ENCODE measurements around the gene CELF4. TPM values are rescaled to one million over a fixed set of nuclear protein-coding genes. Genes with fewer than 3 reads are reported as not detected.

Gene CELF4
- total RNA-seq, 1 experiment from 2014 or later, result 0.11 TPM

GRCh38 chr18:37414816-37415215 lies 150.8 kb downstream of the CELF4 start:
- no peak for TF ChIP-seq CTCF (IDR thresholded peaks at IDR 0.05; ENCODE audit: insufficient read depth in 1 of 2, low read depth in 1 of 2, low read length in 1 of 2, severe bottlenecking in 1 of 2, unreplicated experiment in 1 of 2)
- no peak for DNase-seq
- no TSS peak for BruUV-seq (replicated peaks)
- Mint-ChIP-seq H3K27ac (ENCODE audit: unreplicated experiment) (no peak overlapping the region), H3K27me3 (ENCODE audit: insufficient read depth, unreplicated experiment) (peaks cover 4% of the 10 kb centered on the region), H3K9me3 (ENCODE audit: unreplicated experiment) (no peaks in the 10 kb centered on the region), H3K4me1 (ENCODE audit: low read depth, unreplicated experiment) (no peaks in the 10 kb centered on the region), H3K36me3 (ENCODE audit: insufficient read depth, unreplicated experiment) (no peaks in the 10 kb centered on the region), H3K4me3 (ENCODE audit: unreplicated experiment) (no peak overlapping the region)
- Histone ChIP-seq H3K27me3 (replicated peaks; ENCODE audit: control insufficient read depth, insufficient read depth, low read length) (no peaks in the 10 kb centered on the region), H3K9me3 (no peaks in the 10 kb centered on the region), H3K36me3 (ENCODE audit: control insufficient read depth, insufficient read depth, low read length) (no peaks in the 10 kb centered on the region), H3K4me1 (no peaks in the 10 kb centered on the region), H3K4me3 (ENCODE audit: low read depth, low read length) (no peak overlapping the region)
- CTCF ChIA-PET, result no interaction called here
- POLR2A ChIA-PET, result no interaction called here
- intact Hi-C loops (cut with micrococcal nuclease; ENCODE audit: unreplicated experiment), result no loop called here

GRCh38 chr18:37412829-37413228 lies 152.8 kb downstream of the CELF4 start:
- Mint-ChIP-seq H3K9me3 (ENCODE audit: unreplicated experiment) (no peaks in the 10 kb centered on the region), H3K27me3 (ENCODE audit: insufficient read depth, unreplicated experiment) (peaks cover 4% of the 10 kb centered on the region), H3K36me3 (ENCODE audit: insufficient read depth, unreplicated experiment) (no peaks in the 10 kb centered on the region), H3K4me3 (ENCODE audit: unreplicated experiment) (no peak overlapping the region), H3K4me1 (ENCODE audit: low read depth, unreplicated experiment) (no peaks in the 10 kb centered on the region), H3K27ac (ENCODE audit: unreplicated experiment) (no peak overlapping the region)
- Histone ChIP-seq H3K4me3 (ENCODE audit: low read depth, low read length) (no peak overlapping the region), H3K27me3 (replicated peaks; ENCODE audit: control insufficient read depth, insufficient read depth, low read length) (no peaks in the 10 kb centered on the region), H3K4me1 (no peaks in the 10 kb centered on the region), H3K36me3 (ENCODE audit: control insufficient read depth, insufficient read depth, low read length) (no peaks in the 10 kb centered on the region), H3K9me3 (no peaks in the 10 kb centered on the region)
- no peak for TF ChIP-seq CTCF (IDR thresholded peaks at IDR 0.05; ENCODE audit: insufficient read depth in 1 of 2, low read depth in 1 of 2, low read length in 1 of 2, severe bottlenecking in 1 of 2, unreplicated experiment in 1 of 2)
- intact Hi-C loops (cut with micrococcal nuclease; ENCODE audit: unreplicated experiment), result no loop called here
- no TSS peak for BruUV-seq (replicated peaks)
- ChIA-PET POLR2A (no interaction called here), CTCF (no interaction called here)
- DNase-seq, result no peak

DNA sequence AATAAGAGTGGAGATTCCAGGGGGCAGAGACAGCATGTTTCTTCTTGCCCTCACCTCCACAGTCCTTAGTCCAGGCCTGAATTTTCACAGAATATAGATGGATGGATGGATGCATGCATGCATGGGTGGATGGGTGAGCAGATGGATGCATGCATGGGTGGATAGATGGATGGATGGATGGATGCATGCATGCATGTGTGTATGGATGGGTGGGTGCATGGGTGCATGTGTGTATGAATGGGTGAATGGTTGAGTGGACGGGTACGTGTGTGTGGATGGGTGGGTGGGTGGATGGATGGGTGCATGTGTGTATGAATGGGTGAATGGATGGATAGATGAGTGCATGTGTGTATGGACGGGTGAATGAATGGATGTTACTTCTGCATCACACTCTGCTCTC lies 153.3 kb downstream of the CELF4 start:
- no peak for TF ChIP-seq CTCF (IDR thresholded peaks at IDR 0.05; ENCODE audit: insufficient read depth in 1 of 2, low read depth in 1 of 2, low read length in 1 of 2, severe bottlenecking in 1 of 2, unreplicated experiment in 1 of 2)
- ChIA-PET POLR2A (no interaction called here), CTCF (no interaction called here)
- Mint-ChIP-seq H3K27ac (ENCODE audit: unreplicated experiment) (no peak overlapping the region), H3K4me1 (ENCODE audit: low read depth, unreplicated experiment) (no peaks in the 10 kb centered on the region), H3K27me3 (ENCODE audit: insufficient read depth, unreplicated experiment) (peaks cover 4% of the 10 kb centered on the region), H3K9me3 (ENCODE audit: unreplicated experiment) (no peaks in the 10 kb centered on the region), H3K4me3 (ENCODE audit: unreplicated experiment) (no peak overlapping the region), H3K36me3 (ENCODE audit: insufficient read depth, unreplicated experiment) (no peaks in the 10 kb centered on the region)
- Histone ChIP-seq H3K4me1 (no peaks in the 10 kb centered on the region), H3K4me3 (ENCODE audit: low read depth, low read length) (no peak overlapping the region), H3K27me3 (replicated peaks; ENCODE audit: control insufficient read depth, insufficient read depth, low read length) (no peaks in the 10 kb centered on the region), H3K9me3 (no peaks in the 10 kb centered on the region), H3K36me3 (ENCODE audit: control insufficient read depth, insufficient read depth, low read length) (no peaks in the 10 kb centered on the region)
- BruUV-seq (replicated peaks), result no TSS peak
- intact Hi-C loops (cut with micrococcal nuclease; ENCODE audit: unreplicated experiment), result no loop called here
- DNase-seq, result no peak
